ENCODE data around the gene MBNL1. TPM values are rescaled to one million over a fixed set of nuclear protein-coding genes. Genes with fewer than 3 reads are reported as not detected.

The MBNL1 gene
- total RNA-seq, 1 donor = 545 TPM

- H3K27ac ChIP-seq (ENCODE audit: low read depth, low read length) = no peak overlapping the region
These were observed 190.8 kb downstream of the MBNL1 start for GRCh38 chr3:152459572-152459971.

GRCh38 chr3:152460936-152461335 lies 192.2 kb downstream of the MBNL1 start:
- peaks cover 73% of the 10 kb centered on the region for H3K36me3 ChIP-seq (ENCODE audit: insufficient read depth, low read length)
- peaks cover 7% of the 10 kb centered on the region for H3K4me1 ChIP-seq (ENCODE audit: insufficient read depth, low read length)
- no peak for DNase-seq (ENCODE audit: insufficient read length, low spot score, missing footprints)
- H4K20me1 ChIP-seq (ENCODE audit: insufficient read depth, low read length) = peaks cover 6% of the 10 kb centered on the region
- H3K27ac ChIP-seq (ENCODE audit: low read depth, low read length) = peak overlapping the region; percentile 32
- no peak overlapping the region for H3K4me3 ChIP-seq (ENCODE audit: insufficient read depth, low read length)
- no peaks in the 10 kb centered on the region for H3K9me3 ChIP-seq (ENCODE audit: low read depth, low read length)
- no peak overlapping the region for H3K4me2 ChIP-seq (ENCODE audit: insufficient read depth, low read length)
- H3K27me3 ChIP-seq (ENCODE audit: insufficient read depth, low read length) = no peaks in the 10 kb centered on the region
- H2AFZ ChIP-seq (ENCODE audit: low read length) = no peak overlapping the region
- TF ChIP-seq CTCF (IDR thresholded peaks at IDR 0.05; ENCODE audit: extremely low read depth, low read depth, low read length) = no peak
- peaks cover 17% of the 10 kb centered on the region for H3K79me2 ChIP-seq (ENCODE audit: insufficient read depth, low read length)

More at GRCh38 chr3:152459572-152459971, 190.8 kb downstream of the MBNL1 start:
- no peak for DNase-seq (ENCODE audit: insufficient read length, low spot score, missing footprints)
- TF ChIP-seq CTCF (IDR thresholded peaks at IDR 0.05; ENCODE audit: extremely low read depth, low read depth, low read length) = no peak
- Histone ChIP-seq H3K4me3 (ENCODE audit: insufficient read depth, low read length) (no peak overlapping the region), H3K36me3 (ENCODE audit: insufficient read depth, low read length) (peaks cover 72% of the 10 kb centered on the region), H3K9me3 (ENCODE audit: low read depth, low read length) (no peaks in the 10 kb centered on the region), H3K4me1 (ENCODE audit: insufficient read depth, low read length) (peaks cover 7% of the 10 kb centered on the region), H3K27me3 (ENCODE audit: insufficient read depth, low read length) (no peaks in the 10 kb centered on the region), H4K20me1 (ENCODE audit: insufficient read depth, low read length) (peaks cover 7% of the 10 kb centered on the region), H3K79me2 (ENCODE audit: insufficient read depth, low read length) (peaks cover 25% of the 10 kb centered on the region), H2AFZ (ENCODE audit: low read length) (no peak overlapping the region), H3K4me2 (ENCODE audit: insufficient read depth, low read length) (no peak overlapping the region)

GRCh38 chr3:152461460-152461859 lies 192.7 kb downstream of the MBNL1 start:
- Histone ChIP-seq H3K79me2 (ENCODE audit: insufficient read depth, low read length) (peaks cover 12% of the 10 kb centered on the region), H3K4me3 (ENCODE audit: insufficient read depth, low read length) (no peak overlapping the region), H2AFZ (ENCODE audit: low read length) (no peak overlapping the region), H3K9me3 (ENCODE audit: low read depth, low read length) (no peaks in the 10 kb centered on the region), H3K4me2 (ENCODE audit: insufficient read depth, low read length) (no peak overlapping the region), H3K27me3 (ENCODE audit: insufficient read depth, low read length) (no peaks in the 10 kb centered on the region), H3K4me1 (ENCODE audit: insufficient read depth, low read length) (peaks cover 7% of the 10 kb centered on the region), H3K36me3 (ENCODE audit: insufficient read depth, low read length) (peaks cover 68% of the 10 kb centered on the region), H3K27ac (ENCODE audit: low read depth, low read length) (peak overlapping the region; percentile 32), H4K20me1 (ENCODE audit: insufficient read depth, low read length) (peaks cover 2% of the 10 kb centered on the region)
- TF ChIP-seq CTCF (IDR thresholded peaks at IDR 0.05; ENCODE audit: extremely low read depth, low read depth, low read length) = no peak
- no peak for DNase-seq (ENCODE audit: insufficient read length, low spot score, missing footprints)

DNA sequence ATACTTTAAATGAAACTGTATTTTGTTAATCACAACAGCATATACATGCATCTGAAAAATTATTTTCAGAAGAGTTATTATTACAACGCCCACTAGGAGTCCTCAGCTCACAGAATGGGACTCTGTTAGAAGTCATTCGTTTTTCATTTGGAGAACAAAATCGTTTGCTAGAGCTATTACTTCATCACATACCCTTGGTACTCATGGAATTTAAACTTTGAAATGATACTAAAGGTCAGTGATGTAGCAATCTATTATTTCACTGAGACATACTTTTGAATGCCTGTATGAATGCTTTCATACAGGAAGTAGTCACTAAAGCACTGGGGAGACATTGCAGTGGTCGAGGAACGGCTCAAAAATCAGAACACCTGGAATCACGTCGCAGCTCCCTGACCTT lies 198.1 kb downstream of the MBNL1 start:
- Histone ChIP-seq H3K4me2 (ENCODE audit: insufficient read depth, low read length) (no peak overlapping the region), H3K79me2 (ENCODE audit: insufficient read depth, low read length) (peaks cover 3% of the 10 kb centered on the region), H3K27ac (ENCODE audit: low read depth, low read length) (no peak overlapping the region), H3K9me3 (ENCODE audit: low read depth, low read length) (no peaks in the 10 kb centered on the region), H3K4me1 (ENCODE audit: insufficient read depth, low read length) (no peaks in the 10 kb centered on the region), H4K20me1 (ENCODE audit: insufficient read depth, low read length) (peaks cover 2% of the 10 kb centered on the region), H3K36me3 (ENCODE audit: insufficient read depth, low read length) (peaks cover 36% of the 10 kb centered on the region), H2AFZ (ENCODE audit: low read length) (no peak overlapping the region), H3K4me3 (ENCODE audit: insufficient read depth, low read length) (no peak overlapping the region), H3K27me3 (ENCODE audit: insufficient read depth, low read length) (no peaks in the 10 kb centered on the region)
- peak; percentile 66 for TF ChIP-seq CTCF (IDR thresholded peaks at IDR 0.05; ENCODE audit: extremely low read depth, low read depth, low read length)
- peak; percentile 52 for DNase-seq (ENCODE audit: insufficient read length, low spot score, missing footprints)
